NCI-H146 treated with DMSO at 0.1 percent for 48 hours (cell line): ENCODE results near the gene SMAP1.

Experiments
- DNase-seq: peaks from one replicate; lab custom pipeline; 2025; ENCODE audit not compliant: unreplicated experiment; lab: John Stamatoyannopoulos, UW

Gene SMAP1

GRCh38 chr6:70839286-70840266 is 171.9 kb downstream of the SMAP1 start:
- DNase-seq = no peak

GRCh38 chr6:70841112-70841511 is 173.4 kb downstream of the SMAP1 start:
- DNase-seq = no peak

DNA sequence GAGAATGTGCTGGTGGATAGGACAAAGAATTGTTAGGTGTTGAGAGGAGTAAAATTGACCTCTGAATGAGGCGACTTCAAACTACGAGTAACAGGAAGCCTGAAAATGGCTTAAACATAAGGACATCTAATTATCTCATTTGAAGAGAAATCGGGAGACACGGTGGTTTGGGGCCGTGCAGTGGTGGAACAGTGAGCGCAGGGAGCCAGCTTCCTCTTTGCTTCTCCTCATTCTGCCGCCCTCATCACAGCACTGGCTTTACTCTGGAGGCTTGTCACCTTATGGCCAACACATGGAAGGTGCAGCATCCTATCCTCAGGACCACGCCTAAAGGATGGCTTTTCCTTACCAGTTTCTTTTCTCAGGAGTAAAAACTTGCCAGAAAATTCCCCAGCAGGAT is 174.9 kb downstream of the SMAP1 start:
- DNase-seq = no peak

DNA sequence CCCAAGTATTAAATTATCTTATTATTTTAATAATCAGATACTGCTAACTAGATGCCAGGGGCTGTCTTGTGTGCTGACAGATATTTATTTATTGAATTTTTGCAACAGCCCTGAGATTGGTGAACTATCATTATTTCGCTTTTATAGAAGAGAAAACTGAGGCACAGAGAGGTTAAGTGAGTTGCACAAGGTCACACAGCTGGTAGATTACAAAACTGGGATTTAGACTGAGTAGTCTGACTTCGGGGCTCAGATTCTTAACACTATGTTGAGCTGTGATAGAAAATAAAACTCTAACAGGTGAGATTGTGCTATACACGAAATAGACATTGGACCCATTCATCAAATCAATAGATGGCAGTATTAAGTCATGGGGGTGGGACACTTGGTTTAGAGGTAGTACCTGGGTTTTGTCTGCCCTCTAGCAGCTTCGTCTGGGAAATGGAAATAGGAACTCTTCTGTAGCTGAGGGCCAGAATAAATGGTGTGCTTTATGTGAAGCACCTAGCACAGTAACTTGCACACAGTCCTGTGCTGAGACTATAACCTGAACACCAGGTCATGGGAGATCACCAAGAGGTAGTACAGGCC is 175.7 kb downstream of the SMAP1 start:
- no peak for DNase-seq

DNA sequence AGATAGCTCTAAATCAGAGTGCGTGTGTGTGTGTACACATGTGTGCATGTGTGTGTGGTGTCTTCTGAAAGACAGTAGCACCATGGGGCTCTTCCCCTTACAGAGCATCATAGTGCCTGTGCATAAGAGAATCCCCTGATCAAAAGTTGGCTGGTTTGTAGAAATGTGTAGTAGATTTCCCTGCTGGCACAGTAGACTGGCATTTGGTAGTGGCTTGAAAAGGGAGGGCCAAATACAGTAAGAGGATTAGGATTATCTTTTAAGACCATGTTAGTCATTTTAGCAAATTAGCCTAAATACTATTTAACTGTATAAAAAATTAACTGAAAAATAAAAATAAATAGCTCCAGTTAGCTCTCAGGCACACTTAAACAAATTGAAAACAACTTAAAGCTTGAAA is 176.6 kb downstream of the SMAP1 start:
- DNase-seq = no peak

DNA sequence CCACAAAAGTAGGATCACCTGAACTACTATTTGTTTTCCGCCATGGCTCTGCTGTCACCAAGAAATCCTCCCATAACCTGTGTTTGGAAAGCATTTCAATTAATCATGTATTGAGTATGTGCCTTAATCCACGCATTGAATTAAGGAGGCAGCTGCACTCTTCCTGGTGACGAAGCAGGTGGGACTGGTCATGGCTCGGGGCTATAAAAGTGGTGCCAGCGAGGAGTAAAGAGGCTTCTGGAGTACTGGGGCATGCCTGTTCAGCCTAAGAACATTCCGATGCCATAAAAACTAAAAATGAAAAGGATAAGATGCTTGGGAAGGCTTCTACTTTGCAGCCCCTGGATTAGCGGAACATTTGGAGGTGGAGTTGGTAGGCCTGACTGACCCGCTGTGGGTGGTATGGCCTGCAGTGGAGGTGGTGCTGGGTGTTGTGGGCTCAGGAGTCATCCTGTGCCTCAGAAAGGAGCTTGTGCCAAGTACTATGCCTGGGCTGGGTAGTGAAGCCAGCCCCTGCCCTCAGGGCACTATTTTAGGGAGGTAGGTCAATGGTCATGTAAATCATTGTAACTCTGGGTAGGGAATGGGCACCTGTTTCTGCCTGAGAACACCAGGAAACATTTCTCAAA is 178.6 kb downstream of the SMAP1 start:
- peak; percentile 82 for DNase-seq

DNA sequence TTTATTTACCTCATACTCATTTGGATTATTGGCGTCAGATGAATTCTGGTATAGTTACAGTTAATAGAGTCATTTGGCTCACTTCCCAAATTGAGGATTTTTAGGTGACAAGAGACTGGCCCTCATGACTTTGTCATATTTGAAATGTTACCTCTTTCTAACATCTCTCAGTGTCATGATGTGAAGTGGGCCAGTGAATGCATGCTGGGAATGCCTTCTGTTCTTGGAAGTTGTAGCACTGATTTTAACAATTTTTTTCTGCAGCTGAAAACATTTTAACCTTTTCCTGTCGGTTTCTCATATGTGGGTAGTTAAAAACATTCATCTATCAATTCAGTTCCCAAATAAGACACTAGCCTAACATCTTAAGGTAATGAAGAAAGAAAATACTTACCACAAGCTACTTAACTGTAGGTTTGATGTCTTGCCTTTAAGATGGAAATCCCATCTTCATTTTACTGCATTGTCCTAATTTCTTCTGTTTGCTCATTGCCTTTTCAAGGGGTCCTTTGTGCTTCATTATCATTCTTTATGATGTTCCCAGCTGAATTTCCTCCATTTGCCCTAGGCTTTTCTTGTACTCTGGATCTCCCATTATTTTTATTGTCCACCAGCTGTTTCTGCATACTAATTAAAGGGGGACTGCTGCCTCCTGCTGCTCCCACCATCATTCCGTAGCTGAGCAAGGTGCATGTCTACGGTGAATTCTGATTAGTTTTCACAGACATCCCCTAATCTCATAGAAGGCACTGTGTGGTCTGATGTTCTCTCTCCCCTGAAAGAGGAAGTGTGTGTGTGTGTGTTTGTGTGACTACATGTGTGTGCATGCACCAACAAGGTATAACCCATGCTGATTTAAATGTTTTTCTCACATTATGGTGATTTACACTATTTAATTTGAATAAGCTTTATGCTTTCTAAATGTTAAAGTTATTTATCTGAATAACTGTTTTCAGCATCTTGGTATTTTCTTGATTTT is 179.7 kb downstream of the SMAP1 start:
- DNase-seq = peak; percentile 75

GRCh38 chr6:70849348-70850069 is 181.8 kb downstream of the SMAP1 start:
- no peak for DNase-seq

GRCh38 chr6:70852667-70853246 is 185.1 kb downstream of the SMAP1 start:
- DNase-seq = no peak

- DNase-seq = no peak
Measured at GRCh38 chr6:70857387-70858077, 189.8 kb downstream of the SMAP1 start.

GRCh38 chr6:70860045-70860444 is 192.4 kb downstream of the SMAP1 start:
- no peak for DNase-seq

DNA sequence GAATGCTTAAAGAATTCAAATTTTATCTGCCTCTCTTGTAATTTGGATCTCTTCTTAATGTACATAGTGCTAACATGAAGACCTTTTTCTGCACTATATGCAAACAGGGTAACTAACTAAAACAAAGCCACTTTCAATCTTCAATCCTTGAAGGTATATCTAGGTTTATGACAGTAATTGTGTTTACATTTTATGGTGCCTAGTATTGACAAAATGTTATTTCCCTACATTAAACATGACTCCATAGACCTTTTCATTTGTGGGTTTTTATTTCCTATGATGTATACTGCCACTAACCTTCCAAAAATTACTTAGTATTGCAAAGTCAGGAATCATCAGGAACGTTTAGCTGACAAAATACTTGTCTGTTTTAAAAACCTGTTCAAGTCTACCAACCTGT is 193.2 kb downstream of the SMAP1 start:
- DNase-seq = no peak

DNA sequence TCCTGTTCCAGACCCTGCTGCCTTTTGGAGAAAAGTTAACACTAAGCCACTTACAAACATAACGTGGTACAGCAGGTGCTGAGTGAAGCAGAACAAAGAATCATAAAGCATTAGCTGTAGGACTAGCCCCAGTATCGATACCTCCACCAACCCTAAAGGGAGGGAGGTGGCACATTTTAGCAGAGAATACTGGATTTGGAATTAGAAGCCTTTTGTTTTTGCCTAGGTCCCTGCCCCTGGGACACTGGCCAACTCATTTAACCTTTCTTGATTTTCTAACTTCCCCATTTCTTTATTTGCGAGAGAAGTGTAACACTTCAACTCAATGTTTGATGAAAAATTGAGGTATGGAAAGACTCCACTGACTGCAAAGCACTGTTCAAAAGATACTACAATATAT is 195.7 kb downstream of the SMAP1 start:
- DNase-seq = no peak

DNA sequence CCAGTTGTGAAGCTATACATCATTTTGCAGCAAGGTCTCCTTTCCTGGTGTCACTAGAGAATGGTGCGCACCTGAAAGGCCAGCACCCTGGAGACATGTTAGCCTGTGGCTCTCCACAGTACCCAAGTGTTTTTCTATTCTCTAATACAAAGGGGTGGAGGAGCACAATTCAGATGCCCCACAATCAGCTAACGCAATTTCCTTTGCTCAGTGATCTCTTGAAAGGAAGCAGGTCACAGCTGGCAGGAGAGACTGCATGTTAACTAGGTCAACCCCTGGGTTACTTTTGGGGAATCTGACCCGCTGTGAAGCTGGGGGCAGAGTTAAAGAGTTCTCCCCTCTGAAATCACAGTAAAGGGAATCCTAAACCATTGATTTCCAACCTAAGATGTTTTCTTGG is 196.7 kb downstream of the SMAP1 start:
- DNase-seq = no peak

DNA sequence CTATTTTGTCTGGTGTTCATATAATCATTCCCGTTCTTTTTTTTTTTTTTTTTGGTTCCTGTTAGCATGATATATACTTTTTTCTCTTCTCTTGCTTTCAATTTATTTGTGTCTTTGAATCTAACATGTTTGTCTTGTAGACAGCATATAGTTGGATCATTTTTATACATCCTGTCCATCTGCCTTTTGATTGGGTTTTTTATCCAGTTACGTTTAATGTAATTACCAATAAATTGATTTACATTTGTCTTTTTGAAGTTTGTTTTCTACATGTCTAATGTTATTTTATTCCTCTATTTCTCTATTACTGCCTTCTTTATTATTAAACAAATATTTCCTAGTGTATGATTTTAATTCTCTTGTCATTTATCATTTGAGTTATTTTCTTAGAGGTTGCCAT is 204.8 kb downstream of the SMAP1 start:
- no peak for DNase-seq

- peak; percentile 48 for DNase-seq
Measured at GRCh38 chr6:70874181-70874913, 206.7 kb downstream of the SMAP1 start.

- DNase-seq = no peak
Measured at GRCh38 chr6:70879496-70879895, 211.8 kb downstream of the SMAP1 start.
